ENCODE measurements around the gene SLC49A3.

- no peak for TF ChIP-seq POLR2A (IDR thresholded peaks at IDR 0.05)
- TF ChIP-seq CTCF (IDR thresholded peaks at IDR 0.05): no peak
Observed at GRCh38 chr4:723751-724530, 35.0 kb upstream of the SLC49A3 start.
